Activated CD8-positive, alpha-beta memory T cell treated with anti-CD3 and anti-CD28 coated beads for 1 hour (primary cell): ENCODE measurements around the gene SLC2A6.

Experiments used
- DNase-seq, 2 donors: peaks; one replicate each; pipeline ENCODE4 v3.0.0-alpha.2; 2020; ENCODE audit warnings: low read depth in 1 of 2; ENCODE audit errors: extremely low read depth in 1 of 2

The SLC2A6 gene, protein sequence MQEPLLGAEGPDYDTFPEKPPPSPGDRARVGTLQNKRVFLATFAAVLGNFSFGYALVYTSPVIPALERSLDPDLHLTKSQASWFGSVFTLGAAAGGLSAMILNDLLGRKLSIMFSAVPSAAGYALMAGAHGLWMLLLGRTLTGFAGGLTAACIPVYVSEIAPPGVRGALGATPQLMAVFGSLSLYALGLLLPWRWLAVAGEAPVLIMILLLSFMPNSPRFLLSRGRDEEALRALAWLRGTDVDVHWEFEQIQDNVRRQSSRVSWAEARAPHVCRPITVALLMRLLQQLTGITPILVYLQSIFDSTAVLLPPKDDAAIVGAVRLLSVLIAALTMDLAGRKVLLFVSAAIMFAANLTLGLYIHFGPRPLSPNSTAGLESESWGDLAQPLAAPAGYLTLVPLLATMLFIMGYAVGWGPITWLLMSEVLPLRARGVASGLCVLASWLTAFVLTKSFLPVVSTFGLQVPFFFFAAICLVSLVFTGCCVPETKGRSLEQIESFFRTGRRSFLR

DNA sequence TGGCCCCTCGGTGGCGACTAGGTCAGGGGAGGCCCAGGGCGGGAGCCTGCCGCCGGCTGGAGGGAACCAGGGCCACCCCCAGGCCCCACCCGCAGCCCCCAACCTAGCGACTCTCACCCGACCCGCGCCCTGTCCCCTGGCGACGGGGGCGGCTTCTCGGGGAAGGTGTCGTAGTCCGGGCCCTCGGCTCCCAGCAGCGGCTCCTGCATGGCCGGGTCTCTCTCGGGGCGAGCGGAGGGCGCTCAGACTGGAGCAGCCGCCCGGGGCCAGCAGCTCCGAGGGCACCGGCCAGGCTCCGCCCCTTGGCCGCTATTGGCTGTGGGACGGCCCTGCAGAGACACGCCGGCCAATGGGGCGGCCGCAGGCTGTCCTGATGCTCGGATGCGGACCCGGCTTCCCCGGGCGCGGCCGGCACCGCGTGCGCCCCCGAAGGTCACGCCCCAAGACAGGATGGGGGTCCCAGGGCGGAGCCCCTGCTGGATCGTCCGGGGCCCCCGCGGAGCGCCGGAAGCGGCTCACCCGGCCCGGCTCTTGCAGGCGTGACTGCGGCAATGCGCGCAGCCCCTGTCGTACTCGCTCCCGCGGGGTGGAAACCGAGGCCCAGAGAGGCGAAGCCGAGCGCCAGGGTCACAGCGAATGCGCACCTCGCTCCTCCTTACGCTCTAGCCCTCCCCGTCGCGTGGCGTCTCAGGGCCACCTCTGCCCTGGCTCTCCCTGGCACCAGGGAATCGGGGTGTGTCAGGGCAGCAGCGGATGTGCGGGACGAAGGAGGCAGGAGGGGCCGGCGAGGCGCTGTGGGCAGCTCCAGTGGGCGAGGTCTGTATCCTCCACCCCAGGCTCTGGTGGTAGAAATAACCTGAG, at the start of gene SLC2A6:
Gene SLC2A6 (minus strand): TSS at position 249 of the 861 bp plus-strand sequence. CDS start 40 bp downstream, at position 209.
- DNase-seq, result peak; percentile 55 to 69

DNA sequence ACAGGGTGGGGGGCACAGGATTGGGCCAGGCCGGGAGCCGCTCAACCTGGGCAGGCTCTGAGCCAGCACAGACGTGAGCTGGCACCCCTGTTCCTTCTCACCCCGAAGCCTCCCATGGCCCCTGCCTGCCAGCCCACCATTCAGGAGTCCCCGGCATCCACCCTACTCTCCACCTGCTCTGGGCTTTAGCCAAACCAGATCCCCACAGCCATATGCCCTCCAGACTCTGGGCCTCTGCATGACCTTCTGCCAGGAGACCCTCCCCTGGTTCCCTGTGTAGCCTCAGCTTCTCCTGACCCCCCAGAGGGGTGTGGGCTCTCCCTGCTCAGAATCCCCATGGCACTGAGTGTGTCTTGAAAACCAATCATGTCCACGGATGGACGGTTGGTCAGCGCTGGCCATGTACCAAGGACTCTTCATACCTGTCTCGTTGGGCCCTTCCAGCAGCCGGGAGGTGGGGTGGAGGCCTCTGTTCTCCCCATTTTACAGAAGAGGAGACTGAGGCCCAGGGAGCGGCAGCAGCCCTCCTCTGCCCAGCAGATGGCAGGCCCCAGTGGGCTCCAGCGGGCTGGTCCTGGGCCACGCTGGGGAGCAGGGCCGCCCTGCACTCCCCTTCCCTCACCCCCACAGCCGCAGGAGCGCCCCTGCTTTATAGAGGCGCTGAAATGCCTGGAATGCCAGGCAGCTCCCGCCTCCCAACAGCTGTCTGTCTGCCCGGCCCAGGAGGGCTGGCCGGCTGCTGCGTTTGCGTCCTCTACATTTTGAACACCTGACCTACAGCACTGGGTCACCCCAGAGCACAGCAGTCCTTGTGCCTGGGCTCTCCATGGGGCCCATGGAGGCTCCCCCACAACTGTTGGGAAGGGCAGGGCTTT, 49.3 kb upstream of the SLC2A6 start:
- DNase-seq, result no peak

DNA sequence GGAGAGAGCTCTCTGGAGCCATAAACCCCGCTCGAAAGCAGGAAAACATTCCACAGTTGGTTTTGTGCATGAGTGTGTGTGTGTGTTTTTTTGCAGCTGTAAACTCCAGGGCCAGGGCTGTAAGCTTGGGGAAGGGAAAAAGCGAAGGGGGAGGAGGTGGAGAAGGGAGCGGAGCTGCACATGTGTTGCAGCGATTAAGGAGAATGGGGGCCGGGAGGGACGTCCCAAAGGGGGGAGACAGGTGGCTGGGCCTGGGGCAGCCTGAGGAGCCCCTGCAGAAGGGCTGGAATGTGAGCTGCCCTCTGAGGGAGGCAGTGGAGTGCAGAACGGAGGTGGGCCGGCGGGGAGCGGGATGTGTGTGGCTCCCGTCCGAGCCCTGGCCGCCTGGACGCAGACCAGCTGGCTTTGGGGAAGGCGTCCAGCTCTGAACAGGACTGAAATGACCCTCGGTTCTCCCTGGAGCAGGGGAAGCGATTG, 48.6 kb upstream of the SLC2A6 start:
- no peak for DNase-seq

DNA sequence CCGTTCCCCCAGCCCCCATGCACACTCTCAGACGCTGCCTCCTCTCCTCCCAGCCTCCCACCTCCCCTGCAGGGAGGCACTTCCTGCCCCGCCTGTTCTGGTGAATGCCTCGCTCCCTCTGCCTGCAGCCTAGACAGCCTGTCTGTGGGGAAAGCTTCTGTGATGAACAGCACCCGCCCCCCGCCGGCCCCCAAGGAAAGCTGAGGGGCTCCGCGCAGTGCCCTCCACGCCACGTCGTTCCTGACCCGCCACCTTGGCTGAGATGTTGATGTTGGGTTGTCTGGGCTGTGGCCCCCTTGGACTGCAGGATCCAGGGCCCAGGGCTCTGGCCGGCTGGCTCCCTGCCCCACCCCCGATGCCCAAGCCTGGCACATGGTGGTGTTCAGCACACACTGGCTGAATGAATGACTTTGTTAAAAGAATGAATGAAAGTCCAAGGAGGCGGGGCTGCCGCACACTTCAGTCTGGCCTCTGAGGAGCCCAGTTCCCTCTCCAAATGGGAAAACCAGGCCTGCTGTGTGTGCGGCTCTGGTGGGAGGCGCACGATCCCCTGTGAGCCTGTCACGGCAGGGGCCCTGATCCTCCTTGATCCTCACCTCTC, 47.9 kb upstream of the SLC2A6 start:
- DNase-seq, result no peak

DNA sequence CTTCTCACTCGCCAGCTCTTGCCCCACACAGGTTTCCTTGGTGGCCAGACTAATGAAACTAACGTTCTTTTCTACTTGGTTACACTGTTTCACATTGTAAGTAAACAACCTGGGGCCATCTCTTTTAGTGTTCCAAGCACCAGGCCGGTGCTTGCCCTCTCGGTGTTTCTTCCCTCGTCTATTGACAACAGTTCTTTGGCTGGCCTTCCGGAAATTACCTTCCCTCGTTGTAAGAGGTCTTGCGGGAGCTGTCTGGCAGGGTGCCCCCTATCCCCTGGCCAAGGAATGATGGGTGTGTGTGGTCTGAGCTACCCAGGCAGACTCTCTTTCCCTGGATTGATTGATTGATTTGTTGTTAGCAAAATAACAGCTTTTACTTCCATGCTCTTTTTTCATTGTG, 46.8 kb upstream of the SLC2A6 start:
- DNase-seq, result no peak

DNA sequence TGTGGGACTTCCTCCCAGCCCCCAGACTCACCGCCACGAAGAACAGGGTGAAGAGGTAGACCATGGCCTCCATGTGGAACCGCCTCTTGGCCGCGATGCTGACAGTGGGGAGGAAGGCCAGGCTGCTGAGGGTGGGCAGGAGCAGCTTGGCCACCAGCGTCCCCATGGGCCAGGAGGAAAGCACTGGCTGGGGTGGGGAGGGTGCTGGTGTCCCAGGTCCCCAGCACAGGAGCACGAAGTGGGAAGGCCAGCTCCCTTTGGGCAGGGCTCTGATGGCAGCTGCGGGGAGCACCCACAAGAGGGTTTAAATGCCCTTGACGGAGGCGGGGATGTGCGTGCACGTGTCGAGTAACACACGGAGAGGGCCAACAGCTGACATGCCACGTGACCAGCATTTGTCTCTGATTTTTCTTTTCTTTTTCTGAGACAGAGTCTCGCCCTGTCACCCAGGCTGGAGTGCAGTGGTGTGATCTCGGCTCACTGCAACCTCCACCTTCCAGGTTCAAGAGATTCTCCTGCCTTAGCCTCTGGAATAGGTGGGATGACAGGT, 45.9 kb upstream of the SLC2A6 start, which contains the start of gene MYMK:
Gene MYMK (minus strand): TSS at position 281 of the 550 bp plus-strand sequence. CDS start 115 bp downstream, at position 166.
- no peak for DNase-seq

DNA sequence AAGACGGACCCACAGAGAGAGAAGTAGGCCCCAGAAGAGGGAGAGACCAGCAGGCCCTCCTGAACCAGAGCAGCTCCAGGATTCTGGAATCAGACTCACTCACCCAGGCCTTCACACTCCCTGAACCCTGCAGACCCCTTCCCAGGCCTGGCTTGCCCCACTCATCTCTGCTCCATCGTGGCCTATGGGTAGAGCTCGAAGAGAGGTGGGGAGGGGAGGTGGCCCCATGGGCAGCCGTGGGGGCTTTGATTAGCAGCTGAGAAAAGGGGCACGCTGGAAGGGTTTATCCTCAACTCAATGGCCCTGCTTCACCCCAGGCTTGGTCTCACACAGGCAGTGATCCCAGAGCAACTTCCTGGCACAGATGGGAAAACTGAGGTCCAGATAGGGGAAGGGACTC, 45.2 kb upstream of the SLC2A6 start:
- DNase-seq, result no peak

DNA sequence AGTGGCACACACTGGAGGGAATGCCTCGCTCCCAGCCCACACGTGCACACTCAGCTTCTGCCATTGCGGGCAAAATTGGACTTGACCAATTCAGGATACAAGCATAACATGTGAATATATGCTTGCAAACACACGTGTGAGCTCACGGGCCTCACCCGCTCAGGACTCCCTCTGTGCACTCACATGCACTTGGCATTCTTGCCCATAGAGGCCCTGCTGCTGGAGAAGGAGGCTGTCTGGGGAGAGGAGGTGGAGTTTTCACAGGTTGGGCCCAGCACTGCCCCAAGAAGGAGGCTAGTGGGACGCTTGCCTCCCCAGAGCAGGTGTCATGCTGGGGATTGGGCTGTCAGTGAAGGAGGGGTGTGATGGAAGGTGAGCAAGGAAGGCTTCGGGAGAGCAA, 44.2 kb upstream of the SLC2A6 start:
- no peak for DNase-seq

DNA sequence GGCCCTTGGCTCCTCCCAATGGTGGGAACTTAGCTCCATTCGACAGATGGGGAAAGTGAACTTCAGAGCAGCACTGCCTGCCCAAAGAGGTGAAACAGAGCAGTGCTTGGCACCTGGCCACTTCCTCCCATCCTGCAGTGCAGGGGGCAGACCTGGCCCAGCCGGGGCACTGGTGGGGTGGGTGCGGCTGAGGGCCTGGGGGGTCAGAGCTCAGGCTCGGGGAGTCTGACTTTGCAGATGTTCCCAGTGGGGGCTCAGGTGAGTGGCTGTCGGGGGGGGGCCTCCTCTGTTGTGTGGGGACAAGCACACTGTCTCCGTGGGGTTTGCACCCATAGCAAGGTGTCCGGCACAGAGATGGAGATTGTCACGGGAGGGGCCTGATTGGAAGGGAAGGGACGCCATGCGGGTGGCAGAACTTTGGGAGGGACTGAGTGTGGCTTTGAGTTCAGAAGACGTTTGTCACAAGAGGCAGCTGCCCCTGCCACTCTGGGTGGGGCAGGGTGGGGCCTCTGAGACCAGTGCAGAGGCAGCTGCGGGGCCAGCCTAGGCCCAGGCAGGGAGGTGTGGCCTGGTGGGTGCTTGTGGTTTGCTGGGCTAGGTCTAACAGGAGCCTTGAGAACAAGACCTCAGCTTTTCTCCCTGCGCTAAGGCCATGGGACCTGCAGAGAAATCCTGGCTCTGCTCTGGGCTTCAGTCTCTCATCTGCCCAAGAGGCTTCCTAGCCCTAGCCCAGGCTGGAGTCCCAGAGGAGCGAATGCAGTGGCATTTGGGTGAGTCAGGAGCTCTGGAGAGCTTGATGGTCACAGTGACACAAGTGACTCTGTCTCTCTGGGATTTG, 43.4 kb upstream of the SLC2A6 start:
- DNase-seq, result no peak

DNA sequence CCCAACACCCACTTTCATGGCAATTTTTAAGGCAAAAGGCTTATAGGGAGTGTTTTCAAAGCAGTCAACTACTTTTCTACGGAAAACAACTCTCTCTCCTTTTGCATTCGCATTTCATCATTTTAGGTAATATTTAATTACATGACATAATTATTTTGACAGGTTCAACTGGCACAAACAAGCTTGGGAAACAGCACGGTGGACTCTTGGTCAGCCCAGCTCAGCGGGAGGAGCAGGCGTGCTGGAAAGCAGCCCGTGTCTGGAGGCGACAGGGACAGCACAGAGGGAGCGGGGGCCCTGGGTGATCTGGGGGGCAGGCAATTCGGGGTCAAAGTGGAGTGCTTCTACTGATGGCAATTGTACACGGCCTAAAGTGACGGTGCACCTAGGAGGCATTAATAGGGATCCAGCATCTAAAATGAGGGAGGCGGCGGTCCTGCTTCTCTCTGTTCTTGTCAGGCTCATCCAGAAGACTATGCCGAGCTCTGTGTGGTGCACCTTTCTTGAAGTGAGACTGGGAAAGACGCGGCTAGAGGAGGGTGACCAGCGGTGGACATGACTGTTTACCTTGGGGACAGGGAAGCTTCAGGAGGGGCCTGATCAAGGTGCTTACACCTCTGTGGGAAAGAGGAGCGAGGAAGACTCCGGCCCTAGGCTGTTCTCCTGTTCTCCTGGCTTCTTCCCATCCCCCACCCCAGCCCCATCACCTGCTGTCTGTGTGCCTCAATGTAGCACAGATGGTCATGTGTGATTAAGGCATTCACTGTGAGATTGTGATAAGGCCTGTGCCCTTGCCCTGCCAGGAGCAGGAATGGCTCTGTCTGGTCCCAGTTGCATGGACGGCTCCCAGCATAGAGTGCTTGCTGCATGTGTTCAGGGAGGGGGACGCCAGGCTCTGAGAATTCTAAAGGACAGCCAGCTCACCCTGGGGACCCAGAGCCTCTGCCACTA, 42.5 kb upstream of the SLC2A6 start:
- no peak for DNase-seq

DNA sequence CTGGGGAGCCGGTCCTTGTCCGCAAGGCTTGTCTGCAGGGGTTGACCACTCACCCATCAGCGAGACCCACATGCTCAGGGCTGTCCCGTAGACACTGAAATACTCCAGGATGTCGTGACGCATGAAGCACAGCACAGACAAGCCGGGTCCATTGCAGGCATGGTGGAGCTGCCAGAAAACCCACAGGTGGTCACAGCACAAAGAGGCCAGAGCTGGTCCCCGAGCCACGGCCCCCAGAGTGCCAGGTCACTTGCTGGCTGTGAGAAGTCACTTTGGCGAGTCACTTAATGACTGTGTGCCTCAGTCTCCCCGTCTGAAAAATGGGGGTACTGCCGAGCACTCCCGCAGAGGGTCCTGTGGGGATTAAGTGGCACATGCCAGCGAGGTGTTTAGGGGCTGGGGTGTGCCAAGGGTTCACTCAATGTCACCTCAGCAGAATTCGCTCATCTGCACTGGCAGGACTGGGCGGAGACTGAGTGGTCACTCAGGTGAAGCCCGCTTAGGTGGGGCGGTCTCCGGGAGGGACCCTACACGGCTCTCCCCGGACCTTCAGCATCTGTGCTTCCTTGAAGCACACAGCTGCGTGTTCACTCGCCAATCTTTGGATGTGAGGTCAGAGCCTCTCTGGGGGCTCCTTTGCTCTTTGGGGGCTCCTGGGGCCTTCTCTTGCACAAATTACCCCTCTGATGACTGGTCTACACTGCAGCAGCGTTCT, 41.4 kb upstream of the SLC2A6 start:
- DNase-seq, result no peak

DNA sequence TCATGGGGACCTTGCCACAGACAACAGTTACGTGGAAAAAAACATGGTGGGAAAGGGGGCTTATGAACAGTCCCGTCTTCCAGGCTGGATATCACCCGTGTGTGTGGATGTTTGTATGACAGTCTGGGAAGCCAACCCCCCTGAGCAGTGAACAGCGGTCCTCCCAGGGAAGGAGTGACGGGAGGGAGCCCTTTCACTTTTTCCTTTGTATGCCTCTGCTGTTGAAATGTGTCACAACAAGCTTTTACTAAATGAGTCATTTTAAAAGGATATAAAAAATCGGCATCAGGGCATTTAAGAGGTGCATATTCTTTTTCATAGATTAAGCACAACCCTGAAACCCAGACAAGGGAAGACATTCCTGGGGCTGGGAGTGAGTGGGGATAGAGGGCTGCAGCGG, 40.8 kb upstream of the SLC2A6 start:
- no peak for DNase-seq

DNA sequence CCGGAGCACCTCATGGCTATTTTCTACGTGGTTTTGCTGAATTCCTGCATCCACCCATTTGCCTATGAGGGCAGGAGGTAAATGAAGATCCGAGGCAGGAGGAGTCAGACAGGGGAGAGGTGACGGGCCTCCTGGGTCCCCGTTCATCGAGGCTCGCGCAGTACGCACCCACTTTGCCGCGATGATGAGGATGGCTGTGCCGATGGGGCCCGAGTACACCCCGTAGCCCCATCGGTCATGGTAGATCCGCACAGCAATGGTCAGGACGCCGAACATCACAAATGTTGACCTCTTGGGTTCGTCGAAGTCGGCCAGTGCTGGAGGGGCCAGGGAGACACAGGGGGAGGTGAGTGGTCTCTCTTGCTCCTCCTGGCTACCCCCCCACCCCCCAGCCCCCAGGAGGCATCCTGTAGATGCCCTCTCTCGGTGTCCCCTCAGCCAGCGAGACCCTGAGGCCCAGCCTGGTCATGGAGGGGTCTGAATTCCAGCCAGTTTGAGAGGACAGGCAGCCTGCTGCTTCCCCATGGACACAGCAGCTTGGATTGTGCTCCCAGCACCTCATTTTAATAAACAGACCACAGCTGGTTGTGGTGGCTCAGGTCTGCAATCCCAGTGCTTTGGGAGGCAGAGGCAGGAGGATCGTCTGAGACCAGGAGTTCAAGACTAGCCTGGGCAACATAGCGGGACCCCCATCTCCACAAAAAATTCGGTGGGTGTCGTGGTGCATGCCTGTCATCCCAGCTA, 40.0 kb upstream of the SLC2A6 start:
- no peak for DNase-seq

DNA sequence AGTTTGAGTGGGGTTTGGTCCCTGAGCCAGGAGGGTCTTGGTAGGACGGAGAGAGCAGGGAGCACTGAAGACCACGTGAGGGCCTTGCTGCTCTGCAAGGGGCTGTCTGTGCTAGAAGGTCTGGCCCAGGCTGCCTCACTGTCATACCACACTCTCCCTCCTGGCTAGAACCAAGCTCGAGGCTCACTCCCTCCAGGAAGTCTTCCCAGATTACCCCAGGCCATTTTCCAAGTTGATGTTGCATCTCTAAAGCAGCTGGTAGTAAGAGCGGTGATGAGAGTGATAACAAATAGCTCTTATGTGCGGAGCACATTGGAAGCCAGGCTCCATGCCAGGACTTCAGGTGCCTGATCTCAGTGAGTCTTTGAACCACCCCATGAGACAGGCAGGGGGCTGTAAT, 39.3 kb upstream of the SLC2A6 start:
- no peak for DNase-seq

DNA sequence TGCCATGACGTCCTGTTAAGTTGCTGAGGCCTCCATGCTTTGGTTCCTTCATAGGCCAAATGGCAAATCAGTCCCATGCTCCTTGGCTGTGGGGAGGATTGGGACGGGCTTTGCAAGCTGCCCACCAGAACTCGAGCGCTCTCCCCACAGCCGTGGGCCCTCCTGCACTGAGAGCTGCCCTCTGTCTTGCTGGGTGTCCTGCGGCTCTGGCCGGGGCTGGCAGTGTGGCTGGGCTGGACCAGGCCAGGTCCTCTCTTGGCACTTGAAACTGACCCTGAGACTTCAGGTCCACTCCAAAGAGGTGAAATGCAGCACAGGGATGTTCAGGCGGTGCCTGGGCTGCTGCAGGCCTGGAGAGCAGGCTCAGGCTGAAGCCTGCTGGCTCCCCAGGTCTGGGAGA, 38.8 kb upstream of the SLC2A6 start:
- no peak for DNase-seq

DNA sequence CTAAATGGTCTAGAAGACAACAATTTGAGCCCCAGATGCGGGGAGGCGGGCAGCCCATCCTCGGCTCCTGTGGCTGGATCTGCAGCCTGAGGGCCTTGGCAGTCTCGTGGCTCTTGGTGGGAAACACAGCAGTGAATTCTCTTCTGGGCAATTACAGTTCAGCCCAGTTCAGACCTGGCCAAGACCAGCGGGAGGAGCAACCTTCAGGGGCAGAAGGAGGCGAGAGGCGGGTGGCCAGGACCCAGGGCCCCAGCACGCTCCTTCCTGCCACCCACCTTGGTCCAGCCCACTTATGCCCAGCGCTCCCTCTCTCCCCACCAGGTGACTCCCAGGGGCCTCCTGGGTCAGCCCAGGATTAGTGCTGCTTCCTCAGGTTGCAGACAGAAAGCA, 38.1 kb upstream of the SLC2A6 start:
- DNase-seq, result no peak
